GM12878 (cell line): ENCODE results near the gene PTGER4.

Source experiments
- CTCF ChIP-seq, 3 experiments: IDR thresholded peaks in 2 of 3; conservative IDR thresholded peaks in 1 of 3; 2 replicates each; pipeline ENCODE4 v1.5.1; 2011; ENCODE audit warnings: low read depth in 3 of 3, low read length in 3 of 3, mild to moderate bottlenecking in 3 of 3, control low read depth in 2 of 3, moderate library complexity in 2 of 3, inconsistent platforms in 1 of 3, mixed read lengths in 1 of 3; ENCODE audit not compliant: control insufficient read depth in 2 of 3, insufficient read depth in 1 of 3; ENCODE audit errors: extremely low read depth in 1 of 3
- FOS ChIP-seq: IDR thresholded peaks from 3 replicates; pipeline ENCODE4 v1.6.1; 2011; ENCODE audit warnings: borderline replicate concordance; ENCODE audit not compliant: insufficient read length; ENCODE audit errors: extremely low read depth
- KDM1A ChIP-seq: fragments of 200-600 bp; sonication (generic); IDR thresholded peaks from 2 replicates; pipeline ENCODE4 v1.6.1; 2016; ENCODE audit warnings: borderline replicate concordance
- NFIC ChIP-seq: IDR thresholded peaks from 2 replicates; pipeline ENCODE4 v1.6.1; 2012; ENCODE audit warnings: low read depth, mild to moderate bottlenecking, inconsistent platforms, low read length, moderate library complexity
- NFYB ChIP-seq: IDR thresholded peaks from 2 replicates; pipeline ENCODE4 v1.6.1; 2011; ENCODE audit warnings: low read depth, mild to moderate bottlenecking, low read length, improper control_type of control experiment, moderate library complexity; ENCODE audit not compliant: insufficient read depth
- PAX8 ChIP-seq: fragments of 450-650 bp; IDR thresholded peaks from 2 replicates; pipeline ENCODE4 v1.6.1; 2017; ENCODE audit warnings: mild to moderate bottlenecking, moderate library complexity
- POLR2AphosphoS5 ChIP-seq: IDR thresholded peaks from 2 replicates; pipeline ENCODE4 v1.6.1; 2011; ENCODE audit warnings: mild to moderate bottlenecking, low read length, inconsistent platforms
- RAD21 ChIP-seq: IDR thresholded peaks from 2 replicates; pipeline ENCODE4 v1.6.1; 2011; ENCODE audit warnings: mild to moderate bottlenecking, low read depth, low read length, moderate library complexity; ENCODE audit not compliant: insufficient read depth
- TAF1 ChIP-seq: IDR thresholded peaks from 2 replicates; pipeline ENCODE4 v1.6.1; 2011; ENCODE audit warnings: mild to moderate bottlenecking, low read depth, low read length, borderline replicate concordance
- ZBTB33 ChIP-seq: fragments of 450-650 bp; IDR thresholded peaks from 2 replicates; pipeline ENCODE4 v1.6.1; 2017; ENCODE audit warnings: mild to moderate bottlenecking
- ZBTB40 ChIP-seq: fragments of 450-650 bp; IDR thresholded peaks from 2 replicates; pipeline ENCODE4 v1.6.1; 2016; ENCODE audit warnings: mild to moderate bottlenecking, moderate library complexity, borderline replicate concordance
- ZSCAN29 ChIP-seq: fragments of 450-650 bp; IDR thresholded peaks from 2 replicates; pipeline ENCODE4 v1.6.1; 2017; ENCODE audit warnings: mild to moderate bottlenecking, moderate library complexity

- TF ChIP-seq ZBTB33 (no peak), CTCF (IDR thresholded peaks at IDR 0.05 in 2 of 3, conservative IDR thresholded peaks at IDR 0.05 in 1 of 3; ENCODE audit: control insufficient read depth in 2 of 3, extremely low read depth in 1 of 3, insufficient read depth in 1 of 3, low read depth in 3 of 3, low read length in 3 of 3) (no peak), PAX8 (no peak), FOS (no peak), KDM1A (no peak), POLR2AphosphoS5 (no peak), ZSCAN29 (no peak), NFIC (no peak), TAF1 (no peak), NFYB (no peak), ZBTB40 (no peak), RAD21 (no peak)
Measured at GRCh38 chr5:40691894-40692293, 12.2 kb downstream of the PTGER4 start.
